MM.1S (cell line): ENCODE results near the gene EGLN3.

ENCODE experiments used
- DNase-seq: peaks from one replicate; pipeline ENCODE4 v3.0.0-alpha.2; 2015
- H2AFZ ChIP-seq: fragments of 300-600 bp; sonication (generic); 2 replicates; pipeline ENCODE4 v1.6.0; 2016; ENCODE audit warnings: antibody characterized with exemption, low read length
- H3F3A ChIP-seq: fragments of 300-600 bp; sonication (generic); 2 replicates; pipeline ENCODE4 v1.6.1; 2016; ENCODE audit warnings: mild to moderate bottlenecking, antibody characterized with exemption, low read length, moderate library complexity, mixed read lengths; ENCODE audit not compliant: insufficient read depth
- H3K27ac ChIP-seq: fragments of 300-600 bp; sonication (generic); 2 replicates; pipeline ENCODE4 v1.5.1; 2016; ENCODE audit warnings: mild to moderate bottlenecking, low read length
- H3K27me3 ChIP-seq: fragments of 300-600 bp; sonication (generic); replicated peaks from 2 replicates; pipeline ENCODE4 v1.6.0; 2016; ENCODE audit warnings: low read length; ENCODE audit not compliant: insufficient read depth
- H3K36me3 ChIP-seq: fragments of 300-600 bp; sonication (generic); replicated peaks from 2 replicates; pipeline ENCODE4 v1.6.1; 2016; ENCODE audit warnings: mild to moderate bottlenecking, low read length, mixed read lengths; ENCODE audit not compliant: insufficient read depth
- H3K4me1 ChIP-seq: fragments of 300-600 bp; sonication (generic); 2 replicates; pipeline ENCODE4 v1.6.1; 2016; ENCODE audit warnings: low read length, mixed read lengths
- H3K4me2 ChIP-seq: fragments of 300-600 bp; sonication (generic); 2 replicates; pipeline ENCODE4 v1.6.0; 2016; ENCODE audit warnings: low read depth, low read length
- H3K4me3 ChIP-seq: fragments of 300-600 bp; sonication (generic); 2 replicates; pipeline ENCODE4 v1.5.1; 2016; ENCODE audit warnings: low read length, mixed read lengths
- H3K79me2 ChIP-seq: fragments of 300-600 bp; sonication (generic); 2 replicates; pipeline ENCODE4 v1.6.1; 2016; ENCODE audit warnings: mixed run types, low read length, mixed read lengths
- H3K9ac ChIP-seq: fragments of 300-600 bp; sonication (generic); 2 replicates; pipeline ENCODE4 v1.6.1; 2016; ENCODE audit warnings: low read length, mixed read lengths
- H3K9me2 ChIP-seq: fragments of 300-600 bp; sonication (generic); replicated peaks from 2 replicates; pipeline ENCODE4 v1.6.1; 2016; ENCODE audit warnings: mild to moderate bottlenecking, low read length, mixed read lengths; ENCODE audit not compliant: insufficient read depth
- H3K9me3 ChIP-seq: fragments of 300-600 bp; sonication (generic); replicated peaks from 2 replicates; pipeline ENCODE4 v1.6.1; 2016; ENCODE audit warnings: mild to moderate bottlenecking, low read length, mixed read lengths; ENCODE audit not compliant: insufficient read depth
- H4K20me1 ChIP-seq: fragments of 300-600 bp; sonication (generic); 2 replicates; pipeline ENCODE4 v1.6.1; 2016; ENCODE audit warnings: mild to moderate bottlenecking, low read length, moderate library complexity, mixed read lengths; ENCODE audit not compliant: insufficient read depth
- EZH2 ChIP-seq: fragments of 300-600 bp; sonication (generic); optimal IDR thresholded peaks from 2 replicates; pipeline ENCODE3; 2017; ENCODE audit warnings: low read depth, mild to moderate bottlenecking, antibody characterized with exemption, low read length, mixed read lengths
- EZH2phosphoT487 ChIP-seq: fragments of 300-600 bp; sonication (generic); IDR thresholded peaks from 2 replicates; pipeline ENCODE4 v1.6.1; 2018; ENCODE audit warnings: antibody characterized with exemption, low read length
- TF ChIP-seq, protein P1 (sequence below): fragments of 300-600 bp; sonication (generic); IDR thresholded peaks from 2 replicates; pipeline ENCODE4 v1.5.1; 2016; ENCODE audit warnings: antibody characterized with exemption, low read length, mixed read lengths

The EGLN3 gene

DNA sequence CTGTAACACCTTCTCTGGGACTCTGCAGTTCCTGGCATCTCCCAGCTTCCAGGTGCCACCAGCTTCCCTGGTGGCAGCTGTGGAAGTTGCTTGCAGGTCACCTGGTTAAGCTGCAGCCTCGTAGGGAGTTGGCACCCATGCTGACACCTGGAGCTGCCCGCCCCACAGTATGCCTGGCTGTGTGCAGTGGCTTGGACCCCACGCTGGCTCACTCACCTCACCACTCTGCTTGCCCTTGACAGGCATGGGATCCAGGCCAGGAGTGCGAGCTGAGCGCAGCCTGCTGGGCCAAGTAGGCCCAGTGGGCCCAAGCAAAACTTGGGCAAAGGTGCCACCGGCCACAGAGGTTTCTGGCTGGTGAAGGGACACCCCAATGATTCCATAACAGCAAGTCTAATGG, 48.5 kb downstream of the EGLN3 start:
- H3K9me3 ChIP-seq, result no peaks in the 10 kb centered on the region
- no peak for DNase-seq
- no peak overlapping the region for H3K4me3 ChIP-seq
- TF ChIP-seq EZH2phosphoT487, result no peak
- TF ChIP-seq, protein P1, sequence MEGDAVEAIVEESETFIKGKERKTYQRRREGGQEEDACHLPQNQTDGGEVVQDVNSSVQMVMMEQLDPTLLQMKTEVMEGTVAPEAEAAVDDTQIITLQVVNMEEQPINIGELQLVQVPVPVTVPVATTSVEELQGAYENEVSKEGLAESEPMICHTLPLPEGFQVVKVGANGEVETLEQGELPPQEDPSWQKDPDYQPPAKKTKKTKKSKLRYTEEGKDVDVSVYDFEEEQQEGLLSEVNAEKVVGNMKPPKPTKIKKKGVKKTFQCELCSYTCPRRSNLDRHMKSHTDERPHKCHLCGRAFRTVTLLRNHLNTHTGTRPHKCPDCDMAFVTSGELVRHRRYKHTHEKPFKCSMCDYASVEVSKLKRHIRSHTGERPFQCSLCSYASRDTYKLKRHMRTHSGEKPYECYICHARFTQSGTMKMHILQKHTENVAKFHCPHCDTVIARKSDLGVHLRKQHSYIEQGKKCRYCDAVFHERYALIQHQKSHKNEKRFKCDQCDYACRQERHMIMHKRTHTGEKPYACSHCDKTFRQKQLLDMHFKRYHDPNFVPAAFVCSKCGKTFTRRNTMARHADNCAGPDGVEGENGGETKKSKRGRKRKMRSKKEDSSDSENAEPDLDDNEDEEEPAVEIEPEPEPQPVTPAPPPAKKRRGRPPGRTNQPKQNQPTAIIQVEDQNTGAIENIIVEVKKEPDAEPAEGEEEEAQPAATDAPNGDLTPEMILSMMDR, result no peak
- no peak for TF ChIP-seq EZH2
- H3K9ac ChIP-seq, result no peak overlapping the region
- H3K27ac ChIP-seq, result no peak overlapping the region
- H3F3A ChIP-seq, result no peaks in the 10 kb centered on the region
- no peaks in the 10 kb centered on the region for H3K9me2 ChIP-seq
- H3K4me1 ChIP-seq, result no peaks in the 10 kb centered on the region
- H3K79me2 ChIP-seq, result no peaks in the 10 kb centered on the region
- H2AFZ ChIP-seq, result no peak overlapping the region
- H3K36me3 ChIP-seq, result no peaks in the 10 kb centered on the region
- H3K4me2 ChIP-seq, result no peak overlapping the region
- no peaks in the 10 kb centered on the region for H4K20me1 ChIP-seq
- H3K27me3 ChIP-seq, result no peaks in the 10 kb centered on the region

GRCh38 chr14:33901426-33902155, 49.3 kb downstream of the EGLN3 start:
- Histone ChIP-seq H3K9me3 (no peaks in the 10 kb centered on the region), H3K4me2 (no peak overlapping the region), H3K4me3 (no peak overlapping the region), H3K9me2 (no peaks in the 10 kb centered on the region), H2AFZ (no peak overlapping the region), H3K9ac (no peak overlapping the region), H3K27me3 (no peaks in the 10 kb centered on the region), H3K27ac (no peak overlapping the region), H3K36me3 (no peaks in the 10 kb centered on the region), H3F3A (no peaks in the 10 kb centered on the region), H3K79me2 (no peaks in the 10 kb centered on the region), H4K20me1 (no peaks in the 10 kb centered on the region), H3K4me1 (no peaks in the 10 kb centered on the region)
- TF ChIP-seq EZH2phosphoT487 (no peak), EZH2 (no peak)
- TF ChIP-seq, protein P1, result no peak
- DNase-seq, result no peak

- H3K4me2 ChIP-seq, result no peak overlapping the region
- H3K9me2 ChIP-seq, result no peaks in the 10 kb centered on the region
- H3K27ac ChIP-seq, result no peak overlapping the region
- no peaks in the 10 kb centered on the region for H3K36me3 ChIP-seq
- H3K9ac ChIP-seq, result no peak overlapping the region
- no peak for DNase-seq
- H3K4me3 ChIP-seq, result no peak overlapping the region
- no peaks in the 10 kb centered on the region for H3K79me2 ChIP-seq
- no peak overlapping the region for H2AFZ ChIP-seq
- no peaks in the 10 kb centered on the region for H3K4me1 ChIP-seq
- no peaks in the 10 kb centered on the region for H3K9me3 ChIP-seq
- no peaks in the 10 kb centered on the region for H3K27me3 ChIP-seq
- H3F3A ChIP-seq, result no peaks in the 10 kb centered on the region
- no peaks in the 10 kb centered on the region for H4K20me1 ChIP-seq
- TF ChIP-seq, protein P1, result no peak
- TF ChIP-seq EZH2phosphoT487, result no peak
- TF ChIP-seq EZH2, result no peak
Observed at GRCh38 chr14:33900706-33901105, 50.2 kb downstream of the EGLN3 start.
